ENCODE results near the gene CNN2. TPM values are rescaled to one million over a fixed set of nuclear protein-coding genes. Genes with fewer than 3 reads are reported as not detected.

Gene CNN2
- total and polyA plus RNA-seq, 2 of the 4 experiments (the other 2 are of a cell fraction) = 272 to 395 TPM

DNA sequence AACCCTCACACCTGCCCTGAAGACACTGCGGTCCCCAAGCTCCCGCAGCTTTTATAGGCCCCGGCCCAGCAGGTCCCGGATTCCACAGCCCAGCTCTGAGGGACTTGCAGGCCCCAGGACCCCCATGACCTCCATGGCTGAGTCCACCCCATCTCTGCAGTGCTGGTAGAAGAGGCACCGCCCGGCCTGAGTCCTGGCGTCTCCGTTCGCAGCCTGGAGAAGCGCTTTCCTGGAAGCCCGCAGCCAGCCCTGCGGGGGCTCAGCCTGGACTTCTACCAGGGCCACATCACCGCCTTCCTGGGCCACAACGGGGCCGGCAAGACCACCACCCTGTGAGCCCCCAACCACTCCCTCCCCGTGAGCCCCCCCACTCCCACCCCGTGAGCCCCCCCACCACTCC, 22.7 kb downstream of the CNN2 start:
- in situ Hi-C loops (cut with MboI; ENCODE audit: low sequenced_read_pairs) = no loop called here
- dilution Hi-C loops (cut with HindIII; ENCODE audit: low sequenced_read_pairs, unreplicated experiment) = no loop called here
- H3K79me1 ChIP-seq (ENCODE audit: low read depth in 1 of 2, low read length in 2 of 2) = no peaks in the 10 kb centered on the region
- H4K8ac ChIP-seq (ENCODE audit: low read depth in 2 of 2, low read length in 2 of 2) = no peak overlapping the region
- TF ChIP-seq SMC3 (IDR thresholded peaks at IDR 0.05; ENCODE audit: low read depth, low read length) (no peak), CEBPB (IDR thresholded peaks at IDR 0.05; ENCODE audit: low read depth, low read length) (no peak), BHLHE40 (IDR thresholded peaks at IDR 0.05; ENCODE audit: low read depth, low read length) (no peak), POLR2A (IDR thresholded peaks at IDR 0.05; ENCODE audit: low read depth, low read length) (no peak), CHD1 (IDR thresholded peaks at IDR 0.05; ENCODE audit: low read depth, low read length) (no peak), MAFK (IDR thresholded peaks at IDR 0.05; ENCODE audit: low read depth, low read length) (no peak), RFX5 (IDR thresholded peaks at IDR 0.05; ENCODE audit: low read depth, low read length) (no peak), RAD21 (IDR thresholded peaks at IDR 0.05; ENCODE audit: low read length) (no peak), FOS (IDR thresholded peaks at IDR 0.05; ENCODE audit: low read depth, low read length) (no peak), NFE2L2 (IDR thresholded peaks at IDR 0.05; ENCODE audit: low read depth, low read length) (no peak), MXI1 (IDR thresholded peaks at IDR 0.05; ENCODE audit: borderline replicate concordance, low read depth, low read length) (no peak), RCOR1 (IDR thresholded peaks at IDR 0.05; ENCODE audit: insufficient replicate concordance, low read length) (no peak), MAZ (IDR thresholded peaks at IDR 0.05; ENCODE audit: borderline replicate concordance, low read depth, low read length) (no peak)
- TF ChIP-seq, protein P1, sequence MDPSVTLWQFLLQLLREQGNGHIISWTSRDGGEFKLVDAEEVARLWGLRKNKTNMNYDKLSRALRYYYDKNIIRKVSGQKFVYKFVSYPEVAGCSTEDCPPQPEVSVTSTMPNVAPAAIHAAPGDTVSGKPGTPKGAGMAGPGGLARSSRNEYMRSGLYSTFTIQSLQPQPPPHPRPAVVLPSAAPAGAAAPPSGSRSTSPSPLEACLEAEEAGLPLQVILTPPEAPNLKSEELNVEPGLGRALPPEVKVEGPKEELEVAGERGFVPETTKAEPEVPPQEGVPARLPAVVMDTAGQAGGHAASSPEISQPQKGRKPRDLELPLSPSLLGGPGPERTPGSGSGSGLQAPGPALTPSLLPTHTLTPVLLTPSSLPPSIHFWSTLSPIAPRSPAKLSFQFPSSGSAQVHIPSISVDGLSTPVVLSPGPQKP (IDR thresholded peaks at IDR 0.05; ENCODE audit: borderline replicate concordance, low read depth, low read length) = no peak
- TF ChIP-seq, protein P2, sequence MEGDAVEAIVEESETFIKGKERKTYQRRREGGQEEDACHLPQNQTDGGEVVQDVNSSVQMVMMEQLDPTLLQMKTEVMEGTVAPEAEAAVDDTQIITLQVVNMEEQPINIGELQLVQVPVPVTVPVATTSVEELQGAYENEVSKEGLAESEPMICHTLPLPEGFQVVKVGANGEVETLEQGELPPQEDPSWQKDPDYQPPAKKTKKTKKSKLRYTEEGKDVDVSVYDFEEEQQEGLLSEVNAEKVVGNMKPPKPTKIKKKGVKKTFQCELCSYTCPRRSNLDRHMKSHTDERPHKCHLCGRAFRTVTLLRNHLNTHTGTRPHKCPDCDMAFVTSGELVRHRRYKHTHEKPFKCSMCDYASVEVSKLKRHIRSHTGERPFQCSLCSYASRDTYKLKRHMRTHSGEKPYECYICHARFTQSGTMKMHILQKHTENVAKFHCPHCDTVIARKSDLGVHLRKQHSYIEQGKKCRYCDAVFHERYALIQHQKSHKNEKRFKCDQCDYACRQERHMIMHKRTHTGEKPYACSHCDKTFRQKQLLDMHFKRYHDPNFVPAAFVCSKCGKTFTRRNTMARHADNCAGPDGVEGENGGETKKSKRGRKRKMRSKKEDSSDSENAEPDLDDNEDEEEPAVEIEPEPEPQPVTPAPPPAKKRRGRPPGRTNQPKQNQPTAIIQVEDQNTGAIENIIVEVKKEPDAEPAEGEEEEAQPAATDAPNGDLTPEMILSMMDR (conservative IDR thresholded peaks at IDR 0.05; ENCODE audit: low read depth, low read length) = no peak
- TF ChIP-seq, protein P3, sequence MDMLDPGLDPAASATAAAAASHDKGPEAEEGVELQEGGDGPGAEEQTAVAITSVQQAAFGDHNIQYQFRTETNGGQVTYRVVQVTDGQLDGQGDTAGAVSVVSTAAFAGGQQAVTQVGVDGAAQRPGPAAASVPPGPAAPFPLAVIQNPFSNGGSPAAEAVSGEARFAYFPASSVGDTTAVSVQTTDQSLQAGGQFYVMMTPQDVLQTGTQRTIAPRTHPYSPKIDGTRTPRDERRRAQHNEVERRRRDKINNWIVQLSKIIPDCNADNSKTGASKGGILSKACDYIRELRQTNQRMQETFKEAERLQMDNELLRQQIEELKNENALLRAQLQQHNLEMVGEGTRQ (IDR thresholded peaks at IDR 0.05; ENCODE audit: low read depth, low read length) = no peak
- H3K18ac ChIP-seq (ENCODE audit: low read depth, low read length) = no peak overlapping the region
- no peak overlapping the region for H3K4me2 ChIP-seq (ENCODE audit: low read depth, low read length)
- H3K4me1 ChIP-seq (ENCODE audit: control insufficient read depth, insufficient read depth, low read length) = no peaks in the 10 kb centered on the region
- no peak overlapping the region for H2AFZ ChIP-seq (replicated peaks; ENCODE audit: low read length, poor library complexity)
- H3K4me3 ChIP-seq (ENCODE audit: insufficient read depth, low read depth, low read length) = no peak overlapping the region
- H3K56ac ChIP-seq (ENCODE audit: extremely low read depth, insufficient read depth, low read length) = no peak overlapping the region
- no peak overlapping the region for H3K4ac ChIP-seq (ENCODE audit: low read depth, low read length)
- no peak overlapping the region for H2BK120ac ChIP-seq (ENCODE audit: low read depth, low read length)
- no peak overlapping the region for H3K14ac ChIP-seq (replicated peaks; ENCODE audit: low read depth, low read length)
- no peak overlapping the region for H2AK5ac ChIP-seq (ENCODE audit: low read depth, low read length)
- no peaks in the 10 kb centered on the region for H3K27me3 ChIP-seq (ENCODE audit: control insufficient read depth, insufficient read depth, low read length)
- no peak overlapping the region for H2BK5ac ChIP-seq (ENCODE audit: low read depth, low read length, poor library complexity, severe bottlenecking)
- intact Hi-C loops (cut with micrococcal nuclease) = no loop called here
- H3K9me3 ChIP-seq (ENCODE audit: control insufficient read depth, insufficient read depth, low read length) = peaks cover 6% of the 10 kb centered on the region; the same call in 1 of the 2 replicates
- H3K27ac ChIP-seq (ENCODE audit: insufficient read depth, low read length) = no peak overlapping the region
- H3K9ac ChIP-seq (ENCODE audit: low read depth, low read length) = no peak overlapping the region
- no peak overlapping the region for H2BK20ac ChIP-seq (ENCODE audit: low read depth, low read length)
- H3K9me1 ChIP-seq (ENCODE audit: insufficient read depth, low read length) = no peaks in the 10 kb centered on the region
- DNase-seq = no peak
- H2BK15ac ChIP-seq (ENCODE audit: low read depth, low read length) = no peak overlapping the region
- no peak overlapping the region for H2AK9ac ChIP-seq (replicated peaks; ENCODE audit: low read depth, low read length, poor library complexity)
- no peak overlapping the region for H4K5ac ChIP-seq (ENCODE audit: low read depth, low read length)
- no peak for ATAC-seq (ENCODE audit: low read depth)
- WGBS, 2 experiments (ENCODE audit: extremely low coverage in 2 of 2, insufficient read length in 1 of 2) = 88% methylated on average over 4 of the region's 17 CpGs; no CpG with 5 or more reads in 1 of the 2 experiments
- H3K36me3 ChIP-seq (ENCODE audit: control insufficient read depth, insufficient read depth, low read length) = no peaks in the 10 kb centered on the region
- ChIA-PET POLR2A (ENCODE audit: unreplicated experiment) (no interaction called here), CTCF (no interaction called here)
- H3K23ac ChIP-seq (ENCODE audit: low read depth, low read length) = no peak overlapping the region
- no peak overlapping the region for H4K91ac ChIP-seq (ENCODE audit: insufficient read depth, low read depth, low read length)
- no peaks in the 10 kb centered on the region for H4K20me1 ChIP-seq (ENCODE audit: insufficient read depth, low read length)
- no TSS peak for BruUV-seq (replicated peaks)
